H4 (cell line): ENCODE results near the gene UBE2C. TPM values are rescaled to one million over a fixed set of nuclear protein-coding genes. Genes with fewer than 3 reads are reported as not detected.
"Not testable (repeated sequence)": the region's sequence is repeated elsewhere in the genome, so short reads cannot be mapped to it uniquely, and the experiment has no call there.

ENCODE experiments used
- DNase-seq: peaks from one replicate; pipeline ENCODE4 v3.0.0-alpha.2; 2015; ENCODE audit warnings: low spot score
- total RNA-seq: library from RNA; depleted of rRNA; stranded (reverse); fragments of >200 nt; shearing (Covaris generic); gene quantifications from 2 replicates; pipeline ENCODE4 v1.2.3, GENCODE V29; 2014

The UBE2C gene
- total RNA-seq, 1 experiment from 2014 or later: 288 TPM

GRCh38 chr20:45797955-45798354, 14.5 kb upstream of the UBE2C start:
- not testable (repeated sequence) for DNase-seq

- no peak for DNase-seq
These were observed 13.4 kb upstream of the UBE2C start for GRCh38 chr20:45798935-45799642.

GRCh38 chr20:45801851-45802250, 10.6 kb upstream of the UBE2C start:
- no peak for DNase-seq

- no peak for DNase-seq
These were observed 2.1 kb upstream of the UBE2C start for GRCh38 chr20:45810191-45810970.

- no peak for DNase-seq
These were observed 529 bp downstream of the UBE2C start for GRCh38 chr20:45813006-45813340.

- DNase-seq: no peak
These were observed 1.0 kb downstream of the UBE2C start for GRCh38 chr20:45813489-45813888.

- no peak for DNase-seq
These were observed 1.9 kb downstream of the UBE2C start for GRCh38 chr20:45814314-45814713.

GRCh38 chr20:45816951-45817350, 4.5 kb downstream of the UBE2C start:
- DNase-seq: no peak

GRCh38 chr20:45817376-45818194, 5.1 kb downstream of the UBE2C start:
- peak; percentile 87 for DNase-seq

- no peak for DNase-seq
These were observed 5.8 kb downstream of the UBE2C start for GRCh38 chr20:45818239-45818638.

- no peak for DNase-seq
These were observed 7.0 kb downstream of the UBE2C start for GRCh38 chr20:45819466-45819865.

GRCh38 chr20:45821947-45822346, 9.5 kb downstream of the UBE2C start:
- no peak for DNase-seq

GRCh38 chr20:45822857-45823256, 10.4 kb downstream of the UBE2C start:
- DNase-seq: no peak

- DNase-seq: no peak
These were observed 11.7 kb downstream of the UBE2C start for GRCh38 chr20:45823949-45824835.

- DNase-seq: no peak
These were observed 14.1 kb downstream of the UBE2C start for GRCh38 chr20:45826381-45827019.

- no peak for DNase-seq
These were observed 14.7 kb downstream of the UBE2C start, which contains the start of gene TNNC2 for GRCh38 chr20:45827030-45827652. Gene TNNC2, minus strand, starts transcription at chr20:45827312. Its CDS starts 64 bp downstream, at chr20:45827248.

- no peak for DNase-seq
These were observed 15.3 kb downstream of the UBE2C start for GRCh38 chr20:45827712-45828111.

- no peak for DNase-seq
These were observed 16.1 kb downstream of the UBE2C start for GRCh38 chr20:45828589-45828988.

GRCh38 chr20:45829673-45830106, 17.2 kb downstream of the UBE2C start:
- DNase-seq: not testable (repeated sequence)

- no peak for DNase-seq
These were observed 20.2 kb downstream of the UBE2C start for GRCh38 chr20:45832619-45833018.
